GM12875 (cell line): ENCODE results near the gene STXBP1.

Experiments
- H3K4me3 ChIP-seq: one replicate; pipeline ENCODE4 v1.5.1; 2011; ENCODE audit warnings: low read depth, low read length, control low read depth
- TF ChIP-seq, protein P1 (sequence below): IDR thresholded peaks from 2 replicates; pipeline ENCODE4 v1.5.1; 2011; ENCODE audit warnings: low read depth, mild to moderate bottlenecking, control low read depth, inconsistent platforms, low read length, moderate library complexity, borderline replicate concordance; ENCODE audit not compliant: insufficient read depth

The STXBP1 gene

DNA sequence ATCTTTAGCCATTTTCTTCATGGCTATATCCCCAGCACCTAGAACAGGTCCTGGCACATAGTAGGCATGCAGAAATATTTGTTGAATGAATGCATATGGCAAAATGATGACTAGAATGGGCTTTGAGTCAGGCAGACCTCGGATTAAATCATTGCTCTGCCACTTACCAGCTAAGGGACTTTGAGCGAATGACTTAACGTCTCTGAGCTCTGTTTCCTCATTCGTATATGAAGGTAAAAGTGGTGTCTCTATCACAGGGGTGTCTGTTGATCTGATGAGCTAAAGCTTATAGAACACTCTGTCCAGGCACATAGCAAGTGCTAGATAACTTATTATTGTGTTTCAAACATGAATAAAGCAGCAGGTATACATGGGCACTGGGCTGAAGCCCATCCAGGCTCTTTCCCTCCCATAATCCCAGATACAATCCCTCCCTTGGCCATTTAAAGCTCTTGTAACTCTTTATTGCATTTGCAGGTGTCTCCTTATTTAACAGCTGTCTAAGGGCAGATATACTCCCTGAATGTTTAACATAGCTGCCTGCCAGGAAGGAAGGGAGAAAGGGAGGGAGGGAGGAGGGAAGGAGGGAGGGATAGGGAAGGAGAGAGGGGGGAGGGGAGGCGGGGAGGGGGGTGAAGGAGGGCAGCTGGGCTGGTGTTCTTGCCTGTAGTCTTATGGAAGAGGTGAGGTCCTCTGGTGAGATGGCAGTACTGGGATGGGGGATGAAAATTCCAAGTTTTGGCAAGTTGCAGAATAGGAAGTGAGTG, 23.2 kb upstream of the STXBP1 start:
- no peak overlapping the region for H3K4me3 ChIP-seq
- TF ChIP-seq, protein P1, sequence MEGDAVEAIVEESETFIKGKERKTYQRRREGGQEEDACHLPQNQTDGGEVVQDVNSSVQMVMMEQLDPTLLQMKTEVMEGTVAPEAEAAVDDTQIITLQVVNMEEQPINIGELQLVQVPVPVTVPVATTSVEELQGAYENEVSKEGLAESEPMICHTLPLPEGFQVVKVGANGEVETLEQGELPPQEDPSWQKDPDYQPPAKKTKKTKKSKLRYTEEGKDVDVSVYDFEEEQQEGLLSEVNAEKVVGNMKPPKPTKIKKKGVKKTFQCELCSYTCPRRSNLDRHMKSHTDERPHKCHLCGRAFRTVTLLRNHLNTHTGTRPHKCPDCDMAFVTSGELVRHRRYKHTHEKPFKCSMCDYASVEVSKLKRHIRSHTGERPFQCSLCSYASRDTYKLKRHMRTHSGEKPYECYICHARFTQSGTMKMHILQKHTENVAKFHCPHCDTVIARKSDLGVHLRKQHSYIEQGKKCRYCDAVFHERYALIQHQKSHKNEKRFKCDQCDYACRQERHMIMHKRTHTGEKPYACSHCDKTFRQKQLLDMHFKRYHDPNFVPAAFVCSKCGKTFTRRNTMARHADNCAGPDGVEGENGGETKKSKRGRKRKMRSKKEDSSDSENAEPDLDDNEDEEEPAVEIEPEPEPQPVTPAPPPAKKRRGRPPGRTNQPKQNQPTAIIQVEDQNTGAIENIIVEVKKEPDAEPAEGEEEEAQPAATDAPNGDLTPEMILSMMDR, result no peak

DNA sequence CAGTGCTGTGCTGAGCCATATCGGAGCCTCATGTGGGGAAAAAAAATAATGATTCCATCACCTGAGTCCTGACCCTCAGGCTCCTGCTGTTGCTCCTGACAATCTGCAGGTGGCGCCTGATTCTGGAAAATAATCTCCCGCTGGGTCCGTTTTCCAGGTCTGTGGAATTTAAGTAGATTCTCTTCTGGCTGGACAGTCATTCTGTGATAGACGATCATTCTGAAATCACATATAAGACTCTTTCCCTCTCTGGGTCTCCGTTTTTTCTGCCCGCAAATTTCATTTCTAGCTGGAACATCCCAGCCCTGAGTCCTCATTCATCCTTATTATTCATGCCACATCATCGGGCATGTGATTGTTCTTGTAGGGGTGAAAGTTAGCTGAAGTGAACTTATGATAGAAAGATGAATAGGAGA, 22.1 kb upstream of the STXBP1 start:
- H3K4me3 ChIP-seq, result no peak overlapping the region
- TF ChIP-seq, protein P1, result peak; percentile 68; the same call in 1 of the 2 replicates

DNA sequence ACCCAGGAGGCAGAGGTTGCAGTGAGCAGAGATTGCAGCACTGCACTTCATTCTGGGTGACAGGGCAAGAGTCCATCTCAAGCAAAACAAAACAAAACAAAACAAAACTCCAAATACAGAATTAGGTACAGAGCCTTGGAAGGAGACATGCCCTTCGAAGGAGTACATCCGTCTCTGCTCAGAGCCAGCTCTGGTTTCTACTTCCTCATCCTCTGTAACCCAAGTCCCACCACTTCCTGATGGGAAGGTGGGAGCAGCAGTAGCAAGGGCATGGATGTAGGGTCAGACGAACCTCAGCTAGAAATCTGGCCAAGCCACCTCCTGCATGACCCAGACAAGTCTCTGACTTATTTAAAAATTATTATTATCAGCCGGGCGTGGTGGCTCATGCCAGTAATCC, 16.5 kb upstream of the STXBP1 start:
- TF ChIP-seq, protein P1, result no peak
- H3K4me3 ChIP-seq, result no peak overlapping the region

DNA sequence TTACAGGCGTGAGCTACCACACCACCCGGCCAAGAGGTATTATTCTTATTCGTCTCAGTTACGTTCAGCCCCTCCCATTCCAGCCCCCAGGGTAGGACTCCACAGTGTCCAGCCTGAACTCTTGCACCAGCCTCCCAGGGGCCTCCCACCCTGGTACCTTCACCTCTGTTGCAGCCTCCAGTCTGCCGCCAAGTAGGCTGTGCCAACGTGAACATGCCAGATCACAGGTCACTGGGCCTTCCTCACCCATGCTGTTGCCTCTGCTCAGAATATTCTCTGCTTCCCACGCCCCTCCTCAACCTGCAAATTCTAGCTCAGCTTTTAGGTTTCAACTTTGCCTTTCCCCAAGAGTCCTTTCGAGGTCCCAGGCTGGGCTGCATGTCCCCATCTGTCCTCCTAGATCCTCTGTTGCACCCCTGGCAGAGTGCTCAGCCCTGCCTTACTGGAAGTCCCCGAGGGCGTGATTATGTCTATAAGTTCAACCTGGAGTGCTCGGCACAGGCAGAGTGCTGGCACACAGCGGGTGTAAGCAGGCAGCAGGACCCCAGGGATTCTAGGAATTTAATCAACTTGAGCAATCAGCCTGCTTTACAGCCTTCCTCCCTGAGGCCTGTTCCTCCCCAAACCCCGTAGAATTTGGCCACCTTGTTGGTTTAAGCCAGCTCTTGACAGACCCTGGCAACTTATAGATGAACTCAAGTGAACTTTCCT, 13.1 kb upstream of the STXBP1 start:
- TF ChIP-seq, protein P1, result no peak
- no peak overlapping the region for H3K4me3 ChIP-seq

DNA sequence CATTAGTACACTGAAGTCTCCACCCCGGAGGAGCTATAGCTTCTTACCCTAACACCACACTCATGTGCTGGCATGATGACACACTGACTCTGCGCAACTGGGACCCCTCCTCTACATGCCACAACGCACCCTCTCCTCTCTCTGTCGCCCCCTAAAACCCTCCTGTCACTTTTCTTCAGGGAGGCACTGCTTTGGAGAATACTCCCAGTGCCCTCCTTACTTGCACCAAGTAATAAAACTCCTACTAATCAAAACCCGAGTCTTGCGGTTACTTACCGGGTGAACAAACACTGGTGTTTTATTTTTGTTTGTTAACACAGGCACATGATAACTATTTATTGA, 12.6 kb upstream of the STXBP1 start:
- no peak overlapping the region for H3K4me3 ChIP-seq
- TF ChIP-seq, protein P1, result no peak

DNA sequence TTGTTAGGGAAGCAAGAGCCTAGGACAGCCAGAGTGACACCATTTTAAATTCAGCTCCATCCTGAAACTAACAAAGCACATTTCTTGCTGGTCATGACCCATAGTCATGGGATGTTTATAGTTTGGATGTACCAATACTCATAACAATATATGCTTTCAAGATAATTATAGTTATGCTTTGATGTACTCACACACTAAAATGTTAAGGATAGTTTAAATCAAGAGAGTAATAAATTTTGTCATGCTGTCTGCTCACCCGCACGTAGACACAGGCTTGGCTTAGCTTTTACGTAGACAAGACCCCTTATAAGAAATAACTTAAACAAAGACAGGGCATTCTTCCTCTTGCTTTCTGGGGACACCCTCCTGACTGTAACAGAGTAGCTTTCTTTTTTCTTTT, 8.9 kb upstream of the STXBP1 start:
- TF ChIP-seq, protein P1, result no peak
- no peak overlapping the region for H3K4me3 ChIP-seq

DNA sequence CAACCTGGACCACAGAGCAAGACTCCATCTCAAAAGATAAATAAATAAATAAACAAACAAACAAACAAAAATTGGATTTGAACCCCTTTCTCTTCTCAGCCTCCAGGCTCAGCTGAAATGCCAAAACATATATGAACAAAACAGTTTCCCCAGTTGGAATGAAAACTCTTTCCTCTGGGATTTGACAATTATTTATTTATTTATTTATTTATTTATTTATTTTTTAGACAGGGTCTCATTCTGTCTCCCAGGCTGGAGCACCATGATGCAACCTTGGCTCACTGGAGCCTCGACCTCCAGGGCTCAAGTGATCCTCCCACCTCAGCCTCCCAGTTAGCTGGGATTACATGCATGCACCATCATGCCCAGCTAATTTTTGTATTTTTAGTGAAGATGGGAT, 6.0 kb upstream of the STXBP1 start:
- no peak overlapping the region for H3K4me3 ChIP-seq
- TF ChIP-seq, protein P1, result no peak
